GM12878 (cell line): ENCODE measurements around the gene CYB5D1. TPM values are rescaled to one million over a fixed set of nuclear protein-coding genes. Genes with fewer than 3 reads are reported as not detected.

ENCODE experiments used
- CEBPB ChIP-seq, 2 experiments: fragments of 150-350 bp in 1 of 2; IDR thresholded peaks; 2 replicates each; pipeline ENCODE4 v1.6.1; 2012 to 2014; ENCODE audit warnings: low read depth in 2 of 2, low read length in 2 of 2, borderline replicate concordance in 1 of 2, inconsistent platforms in 1 of 2
- CUX1 ChIP-seq: IDR thresholded peaks from 2 replicates; pipeline ENCODE4 v1.6.1; 2012; ENCODE audit warnings: improper control_type of control experiment, low read depth, low read length; ENCODE audit not compliant: insufficient replicate concordance
- E2F4 ChIP-seq: IDR thresholded peaks from 2 replicates; pipeline ENCODE4 v1.6.1; 2012; ENCODE audit warnings: low read depth, low read length, improper control_type of control experiment
- E4F1 ChIP-seq: fragments of 450-650 bp; IDR thresholded peaks from 2 replicates; pipeline ENCODE4 v1.6.1; 2018; ENCODE audit warnings: borderline replicate concordance, mild to moderate bottlenecking; ENCODE audit not compliant: partially characterized antibody
- EP300 ChIP-seq, 2 experiments: fragments of 150-350 bp in 1 of 2; IDR thresholded peaks; 2 replicates each; pipeline ENCODE4 v1.6.1; 2011 to 2012; ENCODE audit warnings: low read depth in 2 of 2, low read length in 2 of 2, borderline replicate concordance in 1 of 2, improper control_type of control experiment in 1 of 2, inconsistent platforms in 1 of 2; ENCODE audit not compliant: control insufficient read depth in 1 of 2
- JUND ChIP-seq: IDR thresholded peaks from 2 replicates; pipeline ENCODE4 v1.6.1; 2012; ENCODE audit warnings: low read depth, mild to moderate bottlenecking, low read length, improper control_type of control experiment, moderate library complexity
- KDM1A ChIP-seq: fragments of 200-600 bp; sonication (generic); IDR thresholded peaks from 2 replicates; pipeline ENCODE4 v1.6.1; 2016; ENCODE audit warnings: borderline replicate concordance
- MLLT1 ChIP-seq: fragments of 450-650 bp; IDR thresholded peaks from 2 replicates; pipeline ENCODE4 v1.6.1; 2016; ENCODE audit warnings: mild to moderate bottlenecking
- MTA2 ChIP-seq: fragments of 450-650 bp; IDR thresholded peaks from 2 replicates; pipeline ENCODE4 v1.6.1; 2016; ENCODE audit warnings: low read depth, mild to moderate bottlenecking, moderate library complexity
- NR2F1 ChIP-seq: fragments of 450-650 bp; conservative IDR thresholded peaks from 2 replicates; pipeline ENCODE4 v1.6.1; 2017; ENCODE audit warnings: mild to moderate bottlenecking
- PML ChIP-seq: IDR thresholded peaks from 2 replicates; pipeline ENCODE4 v1.6.1; 2012; ENCODE audit warnings: low read length, inconsistent platforms
- POLR2AphosphoS2 ChIP-seq: IDR thresholded peaks from 2 replicates; pipeline ENCODE4 v1.6.1; 2011; ENCODE audit warnings: low read depth, mild to moderate bottlenecking, low read length, improper control_type of control experiment, moderate library complexity
- POLR2AphosphoS5 ChIP-seq: IDR thresholded peaks from 2 replicates; pipeline ENCODE4 v1.6.1; 2011; ENCODE audit warnings: mild to moderate bottlenecking, low read length, inconsistent platforms
- SMC3 ChIP-seq: IDR thresholded peaks from 2 replicates; pipeline ENCODE4 v1.6.1; 2011; ENCODE audit warnings: low read length, improper control_type of control experiment, borderline replicate concordance
- SPI1 ChIP-seq: IDR thresholded peaks from 2 replicates; pipeline ENCODE4 v1.6.1; 2011; ENCODE audit warnings: low read depth, mild to moderate bottlenecking, low read length, moderate library complexity, borderline replicate concordance; ENCODE audit not compliant: insufficient read depth
- SUZ12 ChIP-seq: fragments of 200-600 bp; sonication (generic); IDR thresholded peaks from one replicate; pipeline ENCODE4 v1.6.1; 2018; ENCODE audit warnings: antibody characterized with exemption, mild to moderate bottlenecking; ENCODE audit not compliant: unreplicated experiment
- TCF12 ChIP-seq: IDR thresholded peaks from 2 replicates; pipeline ENCODE4 v1.6.1; 2011; ENCODE audit warnings: low read depth, mild to moderate bottlenecking, low read length
- ZNF207 ChIP-seq: fragments of 450-650 bp; IDR thresholded peaks from 2 replicates; pipeline ENCODE4 v1.6.1; 2014; ENCODE audit warnings: antibody characterized with exemption, mild to moderate bottlenecking, borderline replicate concordance
- ZNF384 ChIP-seq: IDR thresholded peaks from 2 replicates; pipeline ENCODE4 v1.6.1; 2012; ENCODE audit warnings: low read depth, mild to moderate bottlenecking, low read length, improper control_type of control experiment, borderline replicate concordance
- polyA plus RNA-seq, 11 experiments: library from polyadenylated mRNA; depleted of rRNA in 4 of 11; unstranded in 6 of 11; stranded (reverse) in 5 of 11; fragments of >200 nt; fragmentation: Nextera tagmentation in 4 of 11; fragmentation: Illumina TruSeq in 1 of 11; extraction: Ambion mirVana in 4 of 11; extraction: Trizol in 1 of 11; gene quantifications; 1 replicate in 1 of 11; 2 replicates in 10 of 11; pipeline versions ENCODE4 v1.2.1 to v1.2.3, GENCODE V29; 2011 to 2016; ENCODE audit warnings: inconsistent platforms in 2 of 11, missing spikeins in 2 of 11, low read depth in 1 of 11
- total RNA-seq, 4 experiments: library from RNA; depleted of rRNA in 3 of 4; stranded (reverse); fragments of >200 nt in 3 of 4; fragmentation: Illumina TruSeq in 1 of 4; extraction: Trizol in 1 of 4; gene quantifications; 2 replicates each; pipeline versions ENCODE4 v1.2.1 to v1.2.3, GENCODE V29; 2013 to 2021

CYB5D1 gene
- total and polyA plus RNA-seq, 10 of the 15 experiments (the other 5 are each of a cell fraction or from before 2014, with no cell fraction given), result 1.6 to 8.7 (median 6.4) TPM

GRCh38 chr17:7880076-7880868, 22.5 kb downstream of the CYB5D1 start (continued):
- no peak for TF ChIP-seq JUND
- TF ChIP-seq EP300 (IDR thresholded peaks at IDR 0.05; ENCODE audit: borderline replicate concordance in 1 of 2, control insufficient read depth in 1 of 2, low read depth in 2 of 2, low read length in 2 of 2), result no peak
- no peak for TF ChIP-seq SUZ12
- no peak for TF ChIP-seq KDM1A
- TF ChIP-seq POLR2AphosphoS5, result no peak
- TF ChIP-seq E4F1, result peak; percentile 10
- TF ChIP-seq TCF12, result no peak
- no peak for TF ChIP-seq CUX1
- TF ChIP-seq MTA2, result peak; percentile 56; the same call in 1 of the 2 replicates
- TF ChIP-seq ZNF207, result no peak
- TF ChIP-seq ZNF384, result no peak
- TF ChIP-seq E2F4, result no peak
- TF ChIP-seq NR2F1, result no peak
- TF ChIP-seq PML, result no peak
- no peak for TF ChIP-seq SMC3
- no peak for TF ChIP-seq CEBPB (IDR thresholded peaks at IDR 0.05; ENCODE audit: borderline replicate concordance in 1 of 2, low read depth in 2 of 2, low read length in 2 of 2)
- TF ChIP-seq SPI1, result peak; percentile 56; the same call in 1 of the 2 replicates
- peak; percentile 39; the same call in 1 of the 2 replicates for TF ChIP-seq MLLT1
- no peak for TF ChIP-seq POLR2AphosphoS2
